HL-60 (cell line): ENCODE measurements around the gene CYB561D2.

Experiments
- CTCF ChIP-seq: IDR thresholded peaks from one replicate; pipeline ENCODE4 v1.5.1; 2011; ENCODE audit warnings: low read length, control low read depth, inconsistent platforms; ENCODE audit not compliant: insufficient read depth
- POLR2AphosphoS5 ChIP-seq: IDR thresholded peaks from 2 replicates; pipeline ENCODE4 v1.6.1; 2012; ENCODE audit warnings: low read depth
- SPI1 ChIP-seq: IDR thresholded peaks from 2 replicates; pipeline ENCODE4 v1.6.1; 2012; ENCODE audit warnings: low read depth, mild to moderate bottlenecking, borderline replicate concordance

GRCh38 chr3:50385754-50386153 is 35.1 kb downstream of the CYB561D2 start:
- TF ChIP-seq CTCF (no peak), POLR2AphosphoS5 (no peak), SPI1 (no peak)
